ENCODE results near the gene SRSF2.

SRSF2 gene

GRCh38 chr17:76772842-76773525 lies 35.9 kb upstream of the SRSF2 start:
- Histone ChIP-seq H3K36me3 (peaks cover 49% of the 10 kb centered on the region), H3K9me3 (ENCODE audit: severe bottlenecking) (no peaks in the 10 kb centered on the region), H3K4me3 (ENCODE audit: low read depth, low read length) (peak overlapping the region; percentile 4), H3K27ac (peak overlapping the region; percentile 65), H3K27me3 (ENCODE audit: insufficient read depth, low read depth, severe bottlenecking) (no peaks in the 10 kb centered on the region)
- TF ChIP-seq CTCF (IDR thresholded peaks at IDR 0.05; ENCODE audit: low read depth, low read length): 0 out of 2 replicates have a peak, but pooled peaks have one; percentile 17
- peak; percentile 92 for DNase-seq

GRCh38 chr17:76758570-76758969 lies 21.4 kb upstream of the SRSF2 start:
- no peak for DNase-seq
- TF ChIP-seq CTCF (IDR thresholded peaks at IDR 0.05; ENCODE audit: low read depth, low read length): no peak
- Histone ChIP-seq H3K9me3 (ENCODE audit: severe bottlenecking) (no peaks in the 10 kb centered on the region), H3K36me3 (peaks cover 52% of the 10 kb centered on the region), H3K27ac (no peak overlapping the region), H3K4me3 (ENCODE audit: low read depth, low read length) (no peak overlapping the region), H3K27me3 (ENCODE audit: insufficient read depth, low read depth, severe bottlenecking) (no peaks in the 10 kb centered on the region)

- peaks cover 52% of the 10 kb centered on the region for H3K36me3 ChIP-seq
Observed at GRCh38 chr17:76757256-76757655, 20.1 kb upstream of the SRSF2 start.

GRCh38 chr17:76755285-76755684 lies 18.2 kb upstream of the SRSF2 start:
- no peak for TF ChIP-seq CTCF (IDR thresholded peaks at IDR 0.05; ENCODE audit: low read depth, low read length)
- no peak for DNase-seq
- Histone ChIP-seq H3K36me3 (peaks cover 49% of the 10 kb centered on the region), H3K9me3 (ENCODE audit: severe bottlenecking) (no peaks in the 10 kb centered on the region), H3K4me3 (ENCODE audit: low read depth, low read length) (no peak overlapping the region), H3K27ac (no peak overlapping the region), H3K27me3 (ENCODE audit: insufficient read depth, low read depth, severe bottlenecking) (no peaks in the 10 kb centered on the region)

More at GRCh38 chr17:76757256-76757655, 20.1 kb upstream of the SRSF2 start:
- DNase-seq: no peak
- Histone ChIP-seq H3K27ac (no peak overlapping the region), H3K4me3 (ENCODE audit: low read depth, low read length) (no peak overlapping the region), H3K9me3 (ENCODE audit: severe bottlenecking) (no peaks in the 10 kb centered on the region), H3K27me3 (ENCODE audit: insufficient read depth, low read depth, severe bottlenecking) (no peaks in the 10 kb centered on the region)
- no peak for TF ChIP-seq CTCF (IDR thresholded peaks at IDR 0.05; ENCODE audit: low read depth, low read length)

GRCh38 chr17:76753061-76753961 lies 16.2 kb upstream of the SRSF2 start:
- no peak overlapping the region for H3K4me3 ChIP-seq (ENCODE audit: low read depth, low read length)
- H3K27me3 ChIP-seq (ENCODE audit: insufficient read depth, low read depth, severe bottlenecking): no peaks in the 10 kb centered on the region
- DNase-seq: no peak
- no peak overlapping the region for H3K27ac ChIP-seq
- TF ChIP-seq CTCF (IDR thresholded peaks at IDR 0.05; ENCODE audit: low read depth, low read length): no peak
- H3K9me3 ChIP-seq (ENCODE audit: severe bottlenecking): no peaks in the 10 kb centered on the region
- peaks cover 48% of the 10 kb centered on the region for H3K36me3 ChIP-seq
